GM21723 (cell line): ENCODE results near the gene CCNDBP1.
"Not testable (repeated sequence)": the region's sequence is repeated elsewhere in the genome, so short reads cannot be mapped to it uniquely, and the experiment has no call there.

ENCODE experiments used
- ATAC-seq: cut with Tn5 transposase; IDR thresholded peaks from one replicate; pipeline ENCODE4 v1.9.1; 2021; ENCODE audit warnings: mild to moderate bottlenecking, moderate library complexity; ENCODE audit not compliant: unreplicated experiment

The CCNDBP1 gene

DNA sequence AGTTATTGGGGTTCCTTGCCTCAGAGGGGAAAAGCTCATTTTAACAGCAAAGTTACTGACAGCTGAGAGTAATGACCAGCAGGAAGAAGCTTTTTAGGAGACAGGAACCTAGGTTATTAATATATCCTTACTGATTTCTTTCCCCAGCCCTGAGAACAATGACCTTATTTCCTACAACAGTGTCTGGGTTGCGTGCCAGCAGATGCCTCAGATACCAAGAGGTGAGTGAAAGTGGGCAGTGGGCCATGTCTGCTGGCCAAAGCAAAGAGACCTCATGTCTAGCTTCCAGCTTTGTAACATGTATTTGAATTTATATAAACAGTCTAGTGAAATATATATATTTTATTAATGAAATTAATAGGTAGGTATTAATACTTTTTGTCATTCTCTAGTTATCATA is 5.0 kb downstream of the CCNDBP1 start:
- no peak for ATAC-seq

DNA sequence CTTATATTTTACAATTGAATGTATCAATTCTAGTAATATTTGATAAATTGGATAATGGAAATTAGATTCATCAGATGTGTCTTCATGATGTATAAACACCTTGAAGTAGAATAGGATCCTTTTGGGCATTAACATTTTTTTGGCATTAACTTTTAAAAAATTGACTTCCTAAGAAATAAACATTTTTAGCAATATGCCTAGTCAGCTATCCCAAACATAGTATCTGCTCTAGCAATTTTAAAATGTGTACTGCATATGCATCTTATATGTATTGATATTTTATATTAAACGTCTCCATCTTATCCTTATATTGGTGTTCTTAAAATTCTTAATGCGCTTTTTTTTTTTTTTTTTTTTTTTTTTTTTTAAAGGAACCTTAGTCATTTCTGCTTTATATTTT is 8.5 kb downstream of the CCNDBP1 start:
- ATAC-seq, result no peak

DNA sequence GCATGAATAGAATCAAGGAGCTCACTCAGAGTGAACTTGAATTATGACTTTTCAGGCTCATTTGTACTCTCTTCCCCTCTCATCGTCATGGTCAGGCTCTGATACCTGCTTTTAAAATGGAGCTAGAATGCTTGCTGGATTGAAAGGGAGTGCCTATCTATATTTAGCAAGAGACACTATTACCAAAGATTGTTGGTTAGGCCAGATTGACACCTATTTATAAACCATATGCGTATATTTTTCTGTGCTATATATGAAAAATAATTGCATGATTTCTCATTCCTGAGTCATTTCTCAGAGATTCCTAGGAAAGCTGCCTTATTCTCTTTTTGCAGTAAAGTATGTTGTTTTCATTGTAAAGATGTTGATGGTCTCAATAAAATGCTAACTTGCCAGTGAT is 9.6 kb downstream of the CCNDBP1 start:
- no peak for ATAC-seq

DNA sequence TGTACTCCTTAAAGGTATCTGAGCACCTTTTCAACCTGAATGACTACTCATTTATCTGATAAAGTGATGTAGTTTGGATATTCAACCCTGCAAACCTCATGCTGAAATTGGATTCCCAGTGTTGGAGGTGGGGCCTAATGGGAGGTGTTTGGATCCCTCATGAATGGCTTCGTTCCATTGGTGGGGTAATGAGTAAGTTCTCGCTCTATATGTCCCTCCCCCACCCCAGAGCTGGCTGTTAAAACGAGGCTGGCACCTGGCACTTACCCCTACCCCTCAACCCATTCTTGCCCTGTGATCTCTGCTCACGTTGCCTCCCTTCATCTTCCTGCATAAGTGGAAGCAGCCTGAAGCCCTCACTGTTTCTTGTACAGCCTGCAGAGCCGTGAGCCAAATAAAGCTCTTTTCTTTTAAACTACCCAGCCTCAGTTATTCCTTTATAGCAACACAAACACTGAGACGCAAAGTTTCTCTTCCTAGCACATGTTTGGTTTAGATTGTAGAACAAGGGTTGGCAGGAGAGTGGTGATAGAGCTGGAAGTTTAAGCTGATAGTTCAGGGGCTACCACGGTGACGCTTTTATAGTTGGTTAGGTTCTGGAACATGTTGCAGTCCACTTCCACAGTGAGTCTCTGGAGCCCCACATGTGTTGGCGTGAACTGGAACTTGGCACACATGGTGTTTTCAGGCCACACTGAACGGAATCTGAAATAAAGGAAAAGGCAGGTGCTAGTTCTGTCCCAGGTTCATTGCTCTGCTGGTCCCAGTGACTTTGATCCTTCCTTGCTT is 11.8 kb downstream of the CCNDBP1 start:
- ATAC-seq, result no peak

DNA sequence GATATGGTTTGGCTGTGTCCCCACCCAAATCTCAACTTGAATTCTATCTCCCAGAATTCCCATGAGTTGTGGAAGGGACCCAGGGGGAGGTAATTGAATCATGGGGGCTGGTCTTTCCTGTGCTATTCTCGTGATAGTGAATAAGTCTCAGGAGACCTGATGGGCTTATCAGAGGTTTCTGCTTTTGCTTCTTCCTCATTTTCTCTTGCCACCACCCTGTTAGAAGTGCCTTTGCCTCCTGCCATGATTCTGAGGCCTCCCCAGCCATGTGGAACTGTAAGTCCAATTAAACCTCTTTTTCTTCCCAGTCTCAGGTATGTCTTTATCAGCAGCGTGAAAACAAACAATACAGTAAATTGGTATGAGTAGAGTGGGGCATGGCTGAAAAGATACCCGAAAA is 12.6 kb downstream of the CCNDBP1 start:
- not testable (repeated sequence) for ATAC-seq

DNA sequence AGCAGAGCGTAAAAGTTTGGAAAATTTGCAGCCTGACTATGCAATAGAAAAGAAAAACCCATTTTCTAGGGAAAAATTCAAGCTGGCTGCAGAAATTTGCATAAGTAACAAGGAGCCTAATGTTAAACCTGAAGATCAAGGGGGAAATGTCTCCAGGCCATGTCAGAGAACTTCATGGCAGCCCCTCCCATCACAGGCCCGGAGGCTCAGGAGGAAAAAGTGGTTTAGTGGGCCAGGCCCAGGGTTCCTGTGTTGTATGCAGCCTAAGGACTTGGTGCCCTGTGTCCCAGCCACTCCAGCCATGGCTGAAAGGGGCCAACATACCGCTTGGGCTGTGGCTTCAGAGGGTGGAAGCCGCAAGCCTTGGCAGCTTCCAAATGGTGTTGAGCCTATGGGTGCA is 13.4 kb downstream of the CCNDBP1 start:
- ATAC-seq, result not testable (repeated sequence)

DNA sequence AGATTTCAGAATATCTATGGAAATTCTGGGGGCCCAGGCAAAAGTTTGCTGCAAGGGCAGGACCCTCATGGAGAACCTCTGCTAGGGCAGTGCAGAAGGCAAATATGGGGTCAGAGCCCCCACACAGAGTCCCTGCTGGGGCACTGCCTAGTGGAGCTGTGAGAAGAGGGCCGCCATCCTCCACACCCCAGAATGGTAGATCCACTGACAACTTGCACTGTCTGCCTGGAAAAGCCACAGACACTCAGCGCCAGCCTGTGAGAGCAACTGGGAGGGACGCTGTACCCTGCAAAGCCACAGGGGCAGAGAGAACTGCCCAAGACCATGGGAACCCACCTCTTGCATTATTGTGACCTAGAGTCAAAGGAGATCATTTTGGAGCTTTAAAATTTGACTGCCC is 13.8 kb downstream of the CCNDBP1 start:
- ATAC-seq, result no peak

DNA sequence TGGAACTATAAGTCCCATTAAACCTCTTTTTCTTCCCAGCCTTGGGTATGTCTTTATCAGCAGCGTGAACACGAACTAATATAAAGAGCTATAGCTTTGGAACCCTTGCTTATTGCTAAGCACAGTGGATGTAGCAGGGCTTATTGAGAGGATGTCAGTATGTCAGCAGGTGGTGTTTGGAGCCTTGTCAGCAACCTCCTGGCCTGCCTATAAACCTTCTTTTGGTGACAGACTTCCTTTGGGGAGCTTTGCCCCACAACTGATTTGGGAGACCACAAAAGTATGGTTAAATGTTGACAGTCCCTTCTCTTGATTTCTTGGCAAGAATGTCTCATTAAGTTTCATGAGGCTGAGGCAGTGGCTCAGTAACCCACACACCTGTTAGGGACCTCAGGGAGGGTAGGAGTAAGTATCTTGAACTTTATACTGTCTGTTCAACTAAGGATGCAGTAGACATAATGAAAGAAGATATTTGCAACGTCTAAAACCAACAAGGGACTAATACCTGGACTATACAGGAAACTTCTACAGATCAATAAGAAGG is 14.8 kb downstream of the CCNDBP1 start:
- ATAC-seq, result no peak

DNA sequence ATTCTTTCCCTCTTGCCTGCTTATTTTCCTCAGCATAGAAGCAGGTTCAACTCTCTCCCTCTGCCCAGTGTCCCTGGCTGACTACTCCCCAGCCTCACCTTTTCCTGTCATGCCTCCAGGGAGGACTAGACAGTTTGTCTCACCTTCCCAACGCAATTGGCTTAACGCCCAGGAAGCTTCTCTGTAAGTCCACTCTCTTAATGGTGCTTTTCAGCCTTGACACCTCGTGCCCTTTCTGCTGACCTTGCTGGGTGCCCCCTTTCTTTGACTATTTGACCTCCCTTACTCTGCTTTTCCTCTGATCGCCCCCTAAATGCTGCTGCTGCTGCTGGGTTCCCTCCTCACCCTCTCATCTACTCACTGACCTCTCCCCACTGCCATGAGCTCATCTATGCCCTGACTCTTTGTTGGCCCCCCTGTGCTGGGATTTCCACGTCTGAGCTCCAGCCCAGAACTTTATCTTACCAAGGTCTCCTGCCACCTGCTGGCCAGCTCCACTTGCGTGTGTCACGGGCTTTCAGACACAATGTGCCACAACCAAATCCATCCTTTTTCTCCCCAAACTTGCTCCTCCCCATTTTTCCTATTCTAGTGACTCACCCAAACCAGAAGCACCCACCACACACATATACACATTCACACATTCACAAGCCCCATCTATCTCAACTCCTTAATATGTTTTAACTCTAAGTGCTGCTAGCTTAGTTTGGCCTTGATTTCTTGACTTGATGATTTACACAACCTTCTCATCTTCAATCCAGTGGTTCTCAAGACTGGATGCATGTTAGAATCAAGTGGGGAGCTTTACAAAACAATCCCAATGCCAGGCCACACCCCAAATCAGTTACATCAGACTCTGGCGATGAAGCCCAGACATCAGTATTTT is 19.1 kb downstream of the CCNDBP1 start:
- ATAC-seq, result no peak

DNA sequence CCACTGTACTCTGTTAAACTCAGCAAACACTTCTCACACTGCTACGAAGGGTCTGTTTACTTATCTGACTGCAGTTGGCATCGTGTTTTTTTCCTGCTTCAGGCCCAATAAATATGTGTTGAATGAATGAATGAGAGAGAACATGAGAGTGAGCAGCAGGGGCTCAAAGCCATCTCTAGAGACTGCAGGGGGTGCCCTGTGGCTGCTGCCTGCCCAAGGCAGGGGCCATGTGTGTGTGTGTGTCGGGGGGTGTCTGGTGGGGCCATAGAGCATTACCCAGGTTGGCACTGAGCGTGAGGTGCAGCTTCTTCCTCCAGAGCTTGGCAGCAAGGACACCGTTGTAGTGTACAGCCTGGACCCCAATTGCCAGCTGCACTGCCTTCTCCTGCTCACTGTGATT is 20.9 kb downstream of the CCNDBP1 start:
- ATAC-seq, result no peak

DNA sequence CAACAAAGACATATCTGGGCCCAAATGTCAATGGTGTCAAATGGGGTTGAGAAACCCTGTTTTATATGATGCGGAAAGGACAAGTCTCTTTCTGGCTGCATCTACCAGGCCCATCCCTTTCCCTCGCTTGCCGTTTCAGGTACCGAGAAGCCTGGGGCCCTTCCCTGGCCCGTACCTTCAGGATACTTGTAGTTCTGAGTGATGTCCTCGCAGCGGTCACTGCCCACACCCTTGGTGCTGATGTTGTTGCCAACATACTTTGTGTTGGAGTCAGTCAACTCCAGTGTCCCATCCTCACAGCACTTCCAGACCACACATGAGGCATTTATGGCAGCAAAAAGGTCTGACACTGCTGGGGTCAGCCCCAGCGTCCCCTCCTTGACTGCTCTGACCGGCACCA is 21.8 kb downstream of the CCNDBP1 start:
- no peak for ATAC-seq

DNA sequence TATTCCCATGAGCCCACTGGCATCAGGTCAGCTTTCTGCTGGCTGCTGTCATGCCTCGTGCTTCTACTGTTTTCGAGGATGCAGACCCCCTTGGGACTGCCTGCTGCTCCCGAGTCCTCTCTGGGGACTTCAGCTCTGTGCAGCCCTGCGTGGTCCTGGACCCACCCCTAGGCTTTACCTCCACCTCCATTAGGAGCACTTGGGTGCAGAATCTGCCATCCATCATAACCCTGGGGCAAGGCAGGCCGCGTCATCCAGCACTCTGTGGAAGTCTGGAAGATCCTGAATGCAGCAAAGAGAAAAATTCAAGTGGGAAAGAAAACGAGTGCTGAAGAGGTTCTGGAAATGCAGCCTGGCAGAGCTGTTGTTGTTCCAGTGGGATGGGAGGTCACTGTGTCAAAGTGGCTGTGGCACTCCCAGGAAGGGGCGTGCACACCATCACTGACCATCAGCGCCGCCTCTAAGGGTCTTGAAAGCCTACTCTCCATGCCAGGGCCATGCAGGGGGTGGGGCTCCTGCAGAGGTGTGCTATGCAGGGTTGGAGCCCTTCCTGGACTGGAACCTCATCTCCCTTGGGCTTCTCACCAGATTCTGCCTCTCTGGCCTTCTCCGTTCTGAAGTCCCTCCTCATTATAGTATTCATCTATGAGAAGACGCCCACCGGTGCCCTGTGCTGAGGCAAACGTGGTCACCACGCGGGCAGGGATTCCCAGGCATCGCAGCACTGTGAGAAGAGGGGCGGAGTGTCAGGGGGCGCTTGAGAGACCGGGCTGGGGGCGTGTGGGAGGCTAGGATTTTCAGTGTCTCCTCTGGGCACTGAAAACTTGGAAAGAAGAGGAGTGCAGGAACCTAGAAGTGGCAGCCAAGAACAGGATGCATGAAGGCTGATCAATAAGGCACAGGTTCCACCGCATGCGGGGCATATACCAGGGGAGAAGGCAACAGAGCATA is 23.1 kb downstream of the CCNDBP1 start:
- no peak for ATAC-seq

DNA sequence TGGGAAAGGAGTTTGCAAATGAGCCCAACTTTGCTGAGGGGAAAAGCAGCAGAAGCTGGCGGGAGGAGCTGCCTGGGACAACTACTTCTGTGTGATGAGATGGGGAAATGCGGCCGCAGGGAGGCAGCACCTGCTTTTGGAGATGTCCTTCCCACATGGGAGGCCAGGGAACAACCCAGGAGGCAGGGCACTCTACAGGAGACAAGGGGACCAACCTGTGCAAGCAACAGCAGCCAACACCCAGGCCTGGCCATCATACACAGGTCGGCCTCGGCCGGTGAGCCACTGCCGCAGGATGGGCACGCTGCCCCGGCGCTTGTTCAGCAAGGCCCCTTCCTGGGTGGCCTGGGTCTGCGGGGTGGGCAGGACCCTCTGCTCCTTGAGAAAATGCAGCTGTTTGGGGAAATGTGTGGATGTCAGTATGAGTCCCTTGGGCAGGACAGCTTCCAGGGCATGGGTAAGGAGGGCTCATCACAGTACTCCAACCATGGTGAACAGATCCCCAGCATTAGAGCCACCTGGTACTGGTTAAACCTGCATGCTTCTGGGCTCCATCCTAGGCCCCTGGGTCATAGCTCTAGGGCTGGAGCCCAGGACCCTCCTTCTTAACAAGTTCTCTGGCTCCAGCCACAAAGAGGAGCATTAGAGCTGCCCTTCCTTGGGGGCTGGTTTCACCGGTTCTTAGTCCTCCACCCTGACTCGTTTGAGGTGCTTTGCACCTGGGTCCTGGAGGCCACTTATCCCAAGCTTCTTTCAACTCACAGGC is 24.0 kb downstream of the CCNDBP1 start:
- ATAC-seq, result no peak

DNA sequence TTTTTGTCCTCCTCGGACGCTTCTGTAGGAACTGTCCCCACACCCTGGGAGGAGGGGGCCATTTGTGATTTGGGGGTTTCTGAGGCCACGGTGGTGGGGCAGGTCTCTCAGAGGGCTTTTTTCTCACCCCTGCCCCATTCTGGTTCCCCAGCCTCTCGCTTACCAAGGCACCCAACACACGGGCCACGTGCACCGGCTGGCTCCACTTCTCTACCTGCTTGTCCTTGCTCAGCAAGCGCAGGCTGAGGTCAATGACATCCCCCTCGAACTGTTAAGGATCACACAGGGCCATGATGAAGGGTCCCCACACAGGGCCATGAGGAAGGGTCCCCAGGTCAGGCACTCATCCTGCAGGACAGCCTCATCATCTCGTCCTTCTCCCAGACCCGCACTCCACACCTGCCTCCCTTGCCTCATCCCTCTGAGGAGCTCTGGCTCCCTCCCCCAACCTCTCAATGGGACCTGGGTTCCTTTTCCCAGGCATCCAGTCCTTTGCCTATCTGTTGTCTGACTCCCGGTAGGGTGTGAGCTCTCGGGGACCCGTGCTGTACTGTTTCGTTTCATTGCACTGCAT is 25.1 kb downstream of the CCNDBP1 start:
- no peak for ATAC-seq

DNA sequence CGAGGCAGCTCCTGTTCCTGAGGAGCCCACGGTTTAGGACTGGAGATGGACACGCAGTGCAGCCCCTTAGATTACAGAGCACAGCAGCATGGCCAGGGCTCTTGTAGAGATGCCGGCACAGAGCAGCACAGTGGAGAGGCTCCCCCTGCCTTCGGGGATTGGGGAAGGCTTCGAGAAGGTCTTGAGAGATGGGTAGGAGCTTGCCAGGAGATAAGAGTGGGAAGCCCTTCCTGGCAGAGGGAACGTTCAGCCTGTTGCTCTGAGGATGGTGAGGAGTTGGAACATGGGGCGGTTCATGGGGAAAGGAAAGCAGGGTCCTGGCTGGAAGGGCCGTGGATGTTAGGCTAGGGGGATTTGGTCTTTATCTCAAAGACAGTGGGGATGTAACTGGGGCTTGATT is 25.6 kb downstream of the CCNDBP1 start:
- no peak for ATAC-seq

DNA sequence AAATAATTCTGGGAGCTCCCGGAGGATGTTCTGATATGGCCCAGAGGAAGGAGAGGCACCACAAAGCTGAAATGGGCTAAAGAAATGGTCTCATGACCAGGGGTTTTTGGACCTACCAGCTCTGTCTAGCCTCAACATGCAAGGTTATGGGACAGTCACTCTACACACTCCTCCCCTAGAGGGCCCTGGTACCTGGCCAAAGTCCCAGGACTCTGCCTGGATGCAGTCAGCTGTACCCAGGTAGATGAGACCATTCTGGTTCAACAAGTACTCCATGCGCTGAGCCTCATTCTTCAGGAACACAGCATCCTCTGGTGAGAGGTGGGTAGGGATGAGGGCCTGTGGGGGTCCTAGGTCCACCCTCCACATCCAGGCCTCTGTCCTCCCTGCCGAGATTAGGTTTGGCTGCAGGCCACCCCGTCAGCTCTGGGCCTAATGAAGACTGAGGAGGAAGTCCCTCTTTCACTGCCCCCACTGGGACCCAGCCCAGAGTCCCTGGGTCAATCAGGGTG is 26.1 kb downstream of the CCNDBP1 start:
- ATAC-seq, result no peak

DNA sequence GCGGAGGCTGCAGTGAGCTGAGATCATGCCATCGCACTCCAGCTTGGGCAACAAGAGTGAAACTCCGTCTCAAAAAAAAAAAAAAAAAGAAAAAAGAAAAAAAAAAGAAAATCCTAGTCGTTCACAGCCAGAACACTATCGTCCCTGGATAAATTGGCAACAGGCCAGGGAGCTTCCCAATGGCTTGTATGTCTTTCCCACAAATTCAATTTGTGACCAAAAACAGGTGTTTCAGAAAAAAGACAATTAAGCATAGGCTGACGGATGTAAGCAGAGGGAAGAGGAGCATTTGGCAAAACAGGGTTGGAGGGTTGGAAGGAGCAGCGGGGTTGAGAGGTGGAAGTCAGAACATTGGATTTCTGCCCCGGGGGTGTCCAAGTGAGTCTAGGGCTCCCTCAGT is 27.1 kb downstream of the CCNDBP1 start:
- no peak for ATAC-seq

DNA sequence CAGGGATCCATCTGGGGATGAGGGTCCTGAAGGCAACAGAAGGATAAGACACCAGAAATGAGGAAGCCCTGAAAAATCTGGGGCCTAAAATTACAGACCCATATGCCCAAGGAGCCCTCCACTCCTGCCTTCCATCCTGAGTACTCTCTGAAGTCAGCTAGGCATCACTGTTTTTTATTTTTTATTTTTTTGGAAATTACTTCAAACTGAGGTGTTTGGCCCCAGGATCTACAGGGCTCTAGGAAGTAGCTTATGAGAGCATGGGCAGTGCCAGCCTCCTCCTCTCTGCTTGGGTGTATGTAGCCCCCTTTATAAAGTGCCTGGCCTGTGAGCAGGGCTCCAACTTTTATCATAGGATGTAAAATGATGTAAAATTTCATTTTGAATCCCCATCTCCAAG is 27.7 kb downstream of the CCNDBP1 start:
- ATAC-seq, result no peak

DNA sequence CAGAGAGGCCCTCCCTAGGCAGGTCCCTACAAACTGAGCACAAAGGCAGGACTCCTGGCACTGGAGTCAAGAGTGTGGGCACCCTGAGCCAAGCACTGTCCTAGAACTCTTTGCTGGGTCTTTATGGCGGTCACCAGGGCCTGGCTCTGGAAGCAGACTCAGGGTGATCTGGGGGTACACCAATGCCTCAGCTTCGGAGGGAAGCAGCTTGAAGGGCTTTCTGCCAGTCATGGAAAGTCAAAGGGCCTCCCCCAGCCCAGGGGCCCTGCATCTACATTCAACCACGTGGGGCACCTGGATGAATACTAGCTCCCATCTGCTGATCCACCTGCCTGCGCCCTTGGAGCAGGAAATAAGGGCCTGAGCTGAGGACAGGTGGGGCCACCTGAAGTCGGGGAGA is 28.3 kb downstream of the CCNDBP1 start:
- ATAC-seq, result no peak

DNA sequence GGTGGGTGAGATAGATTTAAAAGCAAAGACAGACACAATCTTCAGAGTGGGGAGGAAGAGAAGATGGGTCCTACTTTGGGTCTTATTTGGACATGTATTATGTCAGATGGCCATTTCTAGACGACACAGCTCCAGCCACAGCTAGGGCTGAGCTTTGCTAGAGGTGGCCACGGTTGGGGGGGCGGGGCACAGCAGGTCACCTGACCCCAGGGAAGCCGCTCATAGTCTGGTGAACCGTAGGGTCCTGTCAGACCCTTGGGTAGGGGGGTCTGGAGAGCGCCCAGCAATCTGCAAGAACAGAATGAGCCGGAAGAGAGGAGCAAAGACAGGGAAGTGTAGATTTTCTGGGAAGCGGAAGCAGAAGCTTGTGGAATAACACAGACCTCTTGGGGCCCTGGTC is 29.0 kb downstream of the CCNDBP1 start:
- ATAC-seq, result no peak
